OCI-LY7 (cell line): Measurements from ENCODE around the gene NCAPD3. TPM values are rescaled to one million over a fixed set of nuclear protein-coding genes. Genes with fewer than 3 reads are reported as not detected.

Source experiments
- BruUV-seq: library from RNA; stranded (reverse); fragments of 400-500 nt; replicated peaks from 2 replicates; lab custom pipeline; 2021; lab: Mats Ljungman, UMichigan
- CTCF ChIA-PET: fragments of 300-600 bp; sonication (Branson Sonifier 250); formaldehyde crosslinking; loops from one replicate; lab custom pipeline; 2022; ENCODE audit warnings: antibody characterized with exemption; ENCODE audit not compliant: unreplicated experiment; lab: Charles Lee
- POLR2A ChIA-PET: fragments of 300-600 bp; sonication (Branson Sonifier 250); formaldehyde crosslinking; loops from one replicate; lab custom pipeline; 2022; ENCODE audit warnings: antibody characterized with exemption; lab: Charles Lee
- DNase-seq: peaks from one replicate; pipeline ENCODE4 v3.0.0-alpha.2; 2015; ENCODE audit warnings: low spot score
- H2AFZ ChIP-seq: fragments of 200-600 bp; sonication (generic), shearing (Covaris generic); 2 replicates; pipeline ENCODE4 v1.6.1; 2014; ENCODE audit warnings: mild to moderate bottlenecking, antibody characterized with exemption, low read length, moderate library complexity
- H3K27ac ChIP-seq: fragments of 200-600 bp; sonication (generic); 2 replicates; pipeline ENCODE4 v1.5.1; 2014; ENCODE audit warnings: mixed run types, low read depth, mild to moderate bottlenecking, moderate library complexity, low read length, inconsistent platforms; ENCODE audit not compliant: poor library complexity, severe bottlenecking
- H3K36me3 ChIP-seq: fragments of 200-600 bp; sonication (generic); 2 replicates; pipeline ENCODE4 v1.6.1; 2014; ENCODE audit warnings: mild to moderate bottlenecking, antibody characterized with exemption, low read length, moderate library complexity, mixed read lengths; ENCODE audit not compliant: insufficient read depth
- H3K4me1 ChIP-seq: fragments of 200-600 bp; sonication (generic); 2 replicates; pipeline ENCODE4 v1.5.1; 2014; ENCODE audit warnings: mild to moderate bottlenecking, low read length; ENCODE audit not compliant: insufficient read depth, poor library complexity, severe bottlenecking
- H3K4me2 ChIP-seq: fragments of 200-600 bp; sonication (generic); 2 replicates; pipeline ENCODE4 v1.6.1; 2014; ENCODE audit warnings: mild to moderate bottlenecking, low read length
- H3K4me3 ChIP-seq: fragments of 200-600 bp; sonication (generic); 2 replicates; pipeline ENCODE4 v1.5.1; 2014; ENCODE audit warnings: mild to moderate bottlenecking, low read depth, low read length; ENCODE audit not compliant: poor library complexity, severe bottlenecking
- H3K79me2 ChIP-seq: fragments of 200-600 bp; sonication (generic); 2 replicates; pipeline ENCODE4 v1.6.1; 2016; ENCODE audit warnings: low read depth, mild to moderate bottlenecking, low read length, moderate library complexity, mixed read lengths; ENCODE audit not compliant: insufficient read depth
- H3K9me2 ChIP-seq: fragments of 200-600 bp; sonication (generic); 2 replicates; pipeline ENCODE4 v1.6.1; 2016; ENCODE audit warnings: mild to moderate bottlenecking, low read length, mixed read lengths; ENCODE audit not compliant: insufficient read depth
- H3K9me3 ChIP-seq: fragments of 200-600 bp; sonication (generic); 2 replicates; pipeline ENCODE4 v1.6.1; 2014; ENCODE audit warnings: mild to moderate bottlenecking, mixed run types, low read length, mixed read lengths
- H4K20me1 ChIP-seq: fragments of 200-600 bp; sonication (generic); 2 replicates; pipeline ENCODE4 v1.6.1; 2014; ENCODE audit warnings: mild to moderate bottlenecking, antibody characterized with exemption, low read length, moderate library complexity, mixed read lengths; ENCODE audit not compliant: insufficient read depth
- CTCF ChIP-seq: fragments of 200-600 bp; sonication (generic); conservative IDR thresholded peaks from 2 replicates; pipeline ENCODE4 v1.5.1; 2014; ENCODE audit warnings: mild to moderate bottlenecking, antibody characterized with exemption, low read length, moderate library complexity, mixed read lengths
- EZH2phosphoT487 ChIP-seq: fragments of 200-600 bp; sonication (generic); IDR thresholded peaks from 2 replicates; pipeline ENCODE4 v1.6.1; 2018; ENCODE audit warnings: low read depth, borderline replicate concordance, mild to moderate bottlenecking, mixed run types, antibody characterized with exemption, low read length, moderate library complexity, mixed read lengths
- intact Hi-C: fragments of 100-400 bp; cut with micrococcal nuclease; formaldehyde crosslinking; loops from one replicate; pipeline ENCODE4 v1.10.0; 2022; ENCODE audit not compliant: unreplicated experiment
- total RNA-seq, 2 experiments: library from RNA; depleted of rRNA in 1 of 2; stranded (reverse); fragments of >200 nt in 1 of 2; shearing (Covaris generic) in 1 of 2; gene quantifications; 2 replicates each; pipeline ENCODE4 v1.2.3, GENCODE V29; 2014 to 2022

Gene NCAPD3
- total RNA-seq, 2 experiments from 2014 or later: 89.1 to 112 TPM

GRCh38 chr11:134243913-134244312 lies 20.1 kb upstream of the NCAPD3 start:
- no peak overlapping the region for H3K4me3 ChIP-seq
- no peak overlapping the region for H3K4me2 ChIP-seq
- no peaks in the 10 kb centered on the region for H3K79me2 ChIP-seq
- no peak for TF ChIP-seq CTCF
- no peak for TF ChIP-seq EZH2phosphoT487
- no peak overlapping the region for H3K27ac ChIP-seq
- H3K9me3 ChIP-seq: no peaks in the 10 kb centered on the region
- intact Hi-C loops: loop anchor here (1.0 kb wide), 1 partner anchor 37 kb away; no protein-coding TSS in a partner anchor
- ChIA-PET CTCF (no interaction called here), POLR2A (interaction anchor here (0.6 to 0.9 kb wide), 2 partner anchors 24 to 33 kb away, joined by 3 read pairs; no protein-coding TSS in a partner anchor)
- no peak for DNase-seq
- no peaks in the 10 kb centered on the region for H3K9me2 ChIP-seq
- H4K20me1 ChIP-seq: no peaks in the 10 kb centered on the region
- H2AFZ ChIP-seq: no peak overlapping the region
- peaks cover 55% of the 10 kb centered on the region for H3K36me3 ChIP-seq
- BruUV-seq: no TSS peak
- H3K4me1 ChIP-seq: no peaks in the 10 kb centered on the region

- H3K27ac ChIP-seq: no peak overlapping the region
- peaks cover 39% of the 10 kb centered on the region for H3K36me3 ChIP-seq
Observed at GRCh38 chr11:134242376-134242775, 18.6 kb upstream of the NCAPD3 start.

More at GRCh38 chr11:134242376-134242775, 18.6 kb upstream of the NCAPD3 start:
- no peaks in the 10 kb centered on the region for H4K20me1 ChIP-seq
- H3K4me2 ChIP-seq: no peak overlapping the region
- no peak overlapping the region for H3K4me3 ChIP-seq
- no peak overlapping the region for H2AFZ ChIP-seq
- CTCF ChIA-PET: no interaction called here
- DNase-seq: no peak
- no TSS peak for BruUV-seq
- no peaks in the 10 kb centered on the region for H3K79me2 ChIP-seq
- TF ChIP-seq EZH2phosphoT487 (no peak), CTCF (no peak)
- intact Hi-C loops: no loop called here
- no peaks in the 10 kb centered on the region for H3K9me3 ChIP-seq
- H3K4me1 ChIP-seq: no peaks in the 10 kb centered on the region
- POLR2A ChIA-PET: no interaction called here
- no peaks in the 10 kb centered on the region for H3K9me2 ChIP-seq
